Stimulated activated CD4-positive, alpha-beta T cell treated with anti-CD3 and anti-CD28 coated beads, Interleukin-12 subunit alpha, Interleukin-12 subunit beta, amount 100 ng/mL, for 24 hours (primary cell): ENCODE results near the gene ISOC2.
"Not testable (repeated sequence)": the region's sequence is repeated elsewhere in the genome, so short reads cannot be mapped to it uniquely, and the experiment has no call there.

ENCODE experiments used
- DNase-seq, 2 experiments: peaks; one replicate each; pipeline ENCODE4 v3.0.0-alpha.2; 2020; ENCODE audit warnings: low read depth in 2 of 2

Gene ISOC2

GRCh38 chr19:55442372-55442961 is 19.0 kb downstream of the ISOC2 start:
- DNase-seq: no peak

GRCh38 chr19:55441692-55442321 is 19.6 kb downstream of the ISOC2 start:
- DNase-seq: no peak

- DNase-seq: no peak
These were observed 20.1 kb downstream of the ISOC2 start for GRCh38 chr19:55441319-55441691.

- DNase-seq: no peak
These were observed 20.9 kb downstream of the ISOC2 start for GRCh38 chr19:55440411-55441105.

GRCh38 chr19:55439052-55439451 is 22.4 kb downstream of the ISOC2 start:
- no peak for DNase-seq

GRCh38 chr19:55437410-55437809 is 24.0 kb downstream of the ISOC2 start:
- DNase-seq: no peak

GRCh38 chr19:55436847-55437246 is 24.6 kb downstream of the ISOC2 start:
- no peak for DNase-seq

GRCh38 chr19:55435020-55435419 is 26.4 kb downstream of the ISOC2 start:
- DNase-seq: no peak

GRCh38 chr19:55434356-55434919 is 27.0 kb downstream of the ISOC2 start:
- no peak for DNase-seq

GRCh38 chr19:55433292-55433691 is 28.1 kb downstream of the ISOC2 start:
- no peak for DNase-seq

- no peak for DNase-seq
These were observed 29.0 kb downstream of the ISOC2 start for GRCh38 chr19:55432241-55432959.

GRCh38 chr19:55431183-55431582 is 30.3 kb downstream of the ISOC2 start:
- no peak for DNase-seq

- DNase-seq: no peak
These were observed 35.4 kb downstream of the ISOC2 start for GRCh38 chr19:55426042-55426441.

GRCh38 chr19:55424518-55424917 is 36.9 kb downstream of the ISOC2 start:
- no peak for DNase-seq

- DNase-seq: no peak
These were observed 38.0 kb downstream of the ISOC2 start for GRCh38 chr19:55423225-55424005.

GRCh38 chr19:55421281-55421680 is 40.2 kb downstream of the ISOC2 start:
- not testable (repeated sequence) for DNase-seq

- no peak for DNase-seq
These were observed 41.7 kb downstream of the ISOC2 start for GRCh38 chr19:55419624-55420236.

GRCh38 chr19:55419103-55419502 is 42.3 kb downstream of the ISOC2 start:
- DNase-seq: no peak

GRCh38 chr19:55418185-55418584 is 43.3 kb downstream of the ISOC2 start:
- DNase-seq: peak in 1 of 2 experiments; percentile 34

GRCh38 chr19:55410168-55410567 is 51.3 kb downstream of the ISOC2 start:
- DNase-seq: no peak

GRCh38 chr19:55409179-55409578 is 52.3 kb downstream of the ISOC2 start:
- not testable (repeated sequence) for DNase-seq
